Fibroblast of pulmonary artery (primary cell): ENCODE data around the gene ST6GALNAC3.

Experiments used
- DNase-seq: peaks from one replicate; pipeline ENCODE4 v3.0.0-alpha.2; 2010; ENCODE audit warnings: low read depth
- H3K4me3 ChIP-seq: replicated peaks from 2 replicates; pipeline ENCODE4 v1.5.1; 2011; ENCODE audit warnings: low read depth, mild to moderate bottlenecking, control low read depth, low read length, moderate library complexity
- CTCF ChIP-seq: IDR thresholded peaks from 2 replicates; pipeline ENCODE4 v1.5.1; 2011; ENCODE audit warnings: mild to moderate bottlenecking, control low read depth, low read length, inconsistent platforms; ENCODE audit errors: missing control alignments

ST6GALNAC3 gene

DNA sequence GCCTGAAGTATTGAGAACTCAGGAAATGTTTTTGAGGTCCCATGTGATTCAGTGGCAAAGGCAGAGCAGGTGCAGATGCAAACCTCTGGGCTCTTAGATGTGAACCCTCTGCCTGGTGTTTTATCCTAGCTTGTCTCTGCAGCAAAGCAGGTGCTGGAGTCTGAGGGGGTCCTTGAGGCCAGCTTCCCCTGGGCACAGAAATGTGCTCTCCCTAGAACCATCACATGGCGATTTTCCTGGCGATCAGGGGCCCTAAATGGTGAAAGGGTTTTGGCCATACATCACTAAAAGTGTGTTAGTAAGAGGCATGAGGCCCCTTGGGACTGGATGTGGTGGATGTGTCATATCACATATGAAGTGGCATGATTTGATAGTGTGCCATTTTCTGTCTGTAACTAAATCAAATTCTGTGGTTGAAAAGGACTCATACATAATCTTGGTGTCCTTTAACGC lies 144.8 kb downstream of the ST6GALNAC3 start:
- no peak overlapping the region for H3K4me3 ChIP-seq
- TF ChIP-seq CTCF: no peak
- DNase-seq: no peak

DNA sequence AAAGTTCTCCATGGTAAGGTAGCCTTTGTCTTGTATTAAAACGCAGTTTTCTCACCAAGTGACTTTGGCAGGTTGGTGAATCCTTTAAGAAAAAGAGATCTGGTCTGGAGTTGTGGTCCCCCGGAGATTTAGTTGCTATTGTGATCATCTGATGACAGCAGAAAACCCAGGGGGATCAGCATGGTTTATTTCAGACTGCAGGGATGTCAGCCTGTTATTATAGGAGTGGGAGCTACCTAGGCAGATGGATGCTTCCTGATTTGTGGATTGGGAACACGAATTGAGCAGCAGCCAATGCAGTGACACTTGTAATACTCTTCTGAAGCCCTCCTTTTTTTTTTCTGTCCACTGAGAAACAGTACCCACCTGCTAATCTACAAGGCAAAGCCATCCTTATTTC lies 150.2 kb downstream of the ST6GALNAC3 start:
- no peak overlapping the region for H3K4me3 ChIP-seq
- no peak for TF ChIP-seq CTCF
- DNase-seq: no peak

GRCh38 chr1:76225526-76225925 lies 151.0 kb downstream of the ST6GALNAC3 start:
- no peak overlapping the region for H3K4me3 ChIP-seq
- no peak for TF ChIP-seq CTCF
- DNase-seq: peak; percentile 26

GRCh38 chr1:76227621-76228020 lies 153.1 kb downstream of the ST6GALNAC3 start:
- no peak overlapping the region for H3K4me3 ChIP-seq
- TF ChIP-seq CTCF: no peak
- DNase-seq: no peak

DNA sequence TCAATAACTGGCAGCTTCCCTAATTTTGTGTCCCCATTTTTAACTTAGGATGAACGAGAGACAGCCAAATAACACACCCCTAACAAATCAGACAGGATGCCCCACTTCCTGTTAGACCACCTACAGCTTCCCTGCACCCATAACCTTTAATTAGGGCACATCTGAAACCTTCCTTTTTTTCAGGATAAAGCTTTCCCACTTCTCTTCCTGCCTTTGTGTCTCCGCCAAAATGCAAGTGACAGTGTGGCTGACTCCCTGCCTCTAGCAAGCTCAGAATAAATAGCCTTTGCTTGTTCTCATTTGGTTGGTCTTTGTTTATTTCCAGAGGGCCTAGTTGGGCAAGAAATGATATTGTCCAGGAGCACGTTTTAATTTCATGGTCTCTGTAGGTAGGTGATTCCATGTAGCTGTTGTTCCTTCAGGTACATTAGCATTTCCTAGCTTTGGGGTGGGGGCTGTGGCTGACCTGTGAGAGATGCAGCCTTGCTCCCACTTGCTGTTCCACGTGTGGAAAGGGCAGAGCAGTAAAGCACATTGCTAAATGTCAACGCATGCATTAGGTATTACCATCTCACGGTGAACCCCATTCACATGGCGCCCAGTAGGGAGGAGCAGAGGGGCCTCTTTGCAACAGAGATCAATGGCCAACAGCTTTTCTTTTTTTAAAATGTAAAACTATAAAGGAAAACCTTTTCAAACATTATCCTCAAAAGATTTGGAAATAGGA lies 154.9 kb downstream of the ST6GALNAC3 start:
- no peak overlapping the region for H3K4me3 ChIP-seq
- TF ChIP-seq CTCF: no peak

DNA sequence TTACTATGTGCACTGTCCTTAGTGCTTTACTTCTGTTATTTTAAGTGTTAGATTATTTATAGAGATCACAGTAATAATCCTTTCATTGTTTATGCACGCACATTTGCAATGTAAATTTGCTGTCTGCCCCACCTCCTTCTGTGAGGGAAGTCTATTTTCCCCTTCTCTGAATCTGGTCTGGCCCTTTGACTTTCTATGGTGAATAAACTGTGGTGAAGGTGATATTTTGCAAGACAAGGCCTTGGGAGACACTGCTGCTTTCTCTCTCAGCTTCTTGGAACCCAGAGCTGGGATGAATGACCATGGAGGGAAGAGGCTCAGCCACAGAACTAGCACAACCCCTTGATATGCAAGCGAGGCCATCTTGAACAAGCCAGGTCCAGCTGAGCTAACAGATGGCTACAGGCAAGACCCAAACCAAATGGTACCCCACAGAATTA lies 156.3 kb downstream of the ST6GALNAC3 start:
- TF ChIP-seq CTCF: no peak
- H3K4me3 ChIP-seq: no peak overlapping the region
- DNase-seq: no peak

More for the DNA sequence above, 154.9 kb downstream of the ST6GALNAC3 start:
- DNase-seq: no peak

GRCh38 chr1:76231320-76231719 lies 156.8 kb downstream of the ST6GALNAC3 start:
- no peak overlapping the region for H3K4me3 ChIP-seq
- no peak for DNase-seq
- no peak for TF ChIP-seq CTCF
